Lower lobe of right lung (tissue), 2 donors: ENCODE results near the gene FANCD2. TPM values are rescaled to one million over a fixed set of nuclear protein-coding genes. Genes with fewer than 3 reads are reported as not detected.

Experiments
- ATAC-seq, 2 donors: fragments of 200-7000 bp; cut with Tn5 transposase; one replicate each; pipeline ENCODE4 v1.9.1; 2020 to 2022; ENCODE audit warnings: mild to moderate bottlenecking in 2 of 2, moderate library complexity in 2 of 2
- DNase-seq: peaks from one replicate; pipeline ENCODE4 v3.0.0-alpha.2; 2020
- H3K27ac ChIP-seq: fragments of 200-600 bp; one replicate; pipeline ENCODE4 v1.8.0; 2022
- H3K27me3 ChIP-seq: fragments of 200-600 bp; one replicate; pipeline ENCODE4 v1.8.0; 2022; ENCODE audit warnings: low read depth
- H3K36me3 ChIP-seq: fragments of 200-600 bp; one replicate; pipeline ENCODE4 v1.8.0; 2022; ENCODE audit warnings: mild to moderate bottlenecking
- H3K4me1 ChIP-seq: fragments of 200-600 bp; one replicate; pipeline ENCODE4 v1.8.0; 2022
- H3K4me3 ChIP-seq: fragments of 200-600 bp; one replicate; pipeline ENCODE4 v1.8.0; 2022; ENCODE audit warnings: mild to moderate bottlenecking
- H3K9me3 ChIP-seq: fragments of 200-600 bp; one replicate; pipeline ENCODE4 v1.8.0; 2022
- intact Hi-C: fragments of 100-400 bp; cut with DNase I; formaldehyde crosslinking; loops from one replicate; pipeline ENCODE4 v1.11.0; 2022
- total RNA-seq: library from RNA; stranded (reverse); fragmentation: NEBNext Ultra II Directional; extraction: Animal tissue kit (Norgen Biotek cat#: 25700); gene quantifications from one replicate; pipeline ENCODE4 v1.2.1, GENCODE V29; 2021
- TF ChIP-seq, protein P1 (sequence below): fragments of 200-600 bp; IDR thresholded peaks from one replicate; pipeline ENCODE4 v1.8.0; 2022; ENCODE audit warnings: antibody characterized with exemption, mild to moderate bottlenecking
- donor health status: DM: no; HTN: yes; CAD: no; lungs with severe emphysema.

Gene FANCD2
- total RNA-seq, 1 donor from 2014 or later, result 6.1 TPM

- H3K36me3 ChIP-seq, result peaks cover 8% of the 10 kb centered on the region
- intact Hi-C loops, result no loop called here
- ATAC-seq (no peak), DNase-seq (no peak)
- no peaks in the 10 kb centered on the region for H3K9me3 ChIP-seq
- no peaks in the 10 kb centered on the region for H3K27me3 ChIP-seq
- TF ChIP-seq, protein P1, sequence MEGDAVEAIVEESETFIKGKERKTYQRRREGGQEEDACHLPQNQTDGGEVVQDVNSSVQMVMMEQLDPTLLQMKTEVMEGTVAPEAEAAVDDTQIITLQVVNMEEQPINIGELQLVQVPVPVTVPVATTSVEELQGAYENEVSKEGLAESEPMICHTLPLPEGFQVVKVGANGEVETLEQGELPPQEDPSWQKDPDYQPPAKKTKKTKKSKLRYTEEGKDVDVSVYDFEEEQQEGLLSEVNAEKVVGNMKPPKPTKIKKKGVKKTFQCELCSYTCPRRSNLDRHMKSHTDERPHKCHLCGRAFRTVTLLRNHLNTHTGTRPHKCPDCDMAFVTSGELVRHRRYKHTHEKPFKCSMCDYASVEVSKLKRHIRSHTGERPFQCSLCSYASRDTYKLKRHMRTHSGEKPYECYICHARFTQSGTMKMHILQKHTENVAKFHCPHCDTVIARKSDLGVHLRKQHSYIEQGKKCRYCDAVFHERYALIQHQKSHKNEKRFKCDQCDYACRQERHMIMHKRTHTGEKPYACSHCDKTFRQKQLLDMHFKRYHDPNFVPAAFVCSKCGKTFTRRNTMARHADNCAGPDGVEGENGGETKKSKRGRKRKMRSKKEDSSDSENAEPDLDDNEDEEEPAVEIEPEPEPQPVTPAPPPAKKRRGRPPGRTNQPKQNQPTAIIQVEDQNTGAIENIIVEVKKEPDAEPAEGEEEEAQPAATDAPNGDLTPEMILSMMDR, result no peak
- no peaks in the 10 kb centered on the region for H3K4me1 ChIP-seq
- no peak overlapping the region for H3K4me3 ChIP-seq
- no peak overlapping the region for H3K27ac ChIP-seq
These were observed 32.0 kb upstream of the FANCD2 start for GRCh38 chr3:9994086-9994844.

DNA sequence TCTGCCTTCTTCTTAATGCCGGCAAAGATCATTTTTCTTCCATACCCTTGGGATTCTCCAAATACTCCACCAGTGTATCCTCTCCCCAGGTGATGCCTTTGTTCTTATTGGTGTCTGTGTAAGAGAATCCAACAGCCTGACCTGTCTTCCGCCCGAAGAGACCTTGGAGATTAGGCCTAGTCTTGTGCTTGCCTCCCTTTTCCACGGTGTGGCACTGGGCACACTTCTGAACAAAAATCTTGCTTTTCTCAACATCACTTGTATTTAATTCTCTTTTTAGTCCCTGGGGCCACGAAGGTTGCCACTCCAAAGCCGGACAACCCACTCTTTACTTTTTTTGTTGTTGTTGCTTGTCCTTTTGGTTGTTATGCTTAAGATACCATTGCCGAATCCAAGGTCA lies 25.6 kb upstream of the FANCD2 start:
- DNase-seq (no peak), ATAC-seq (no peak)
- no peak overlapping the region for H3K4me3 ChIP-seq
- H3K36me3 ChIP-seq, result peaks cover 8% of the 10 kb centered on the region
- no peaks in the 10 kb centered on the region for H3K27me3 ChIP-seq
- H3K4me1 ChIP-seq, result no peaks in the 10 kb centered on the region
- TF ChIP-seq, protein P1, result no peak
- intact Hi-C loops, result no loop called here
- no peak overlapping the region for H3K27ac ChIP-seq
- no peaks in the 10 kb centered on the region for H3K9me3 ChIP-seq

GRCh38 chr3:10002951-10003350 lies 23.3 kb upstream of the FANCD2 start:
- intact Hi-C loops, result no loop called here
- H3K4me3 ChIP-seq, result no peak overlapping the region
- DNase-seq, result no peak
- H3K4me1 ChIP-seq, result no peaks in the 10 kb centered on the region
- no peaks in the 10 kb centered on the region for H3K27me3 ChIP-seq
- TF ChIP-seq, protein P1, result no peak
- no peaks in the 10 kb centered on the region for H3K9me3 ChIP-seq
- H3K27ac ChIP-seq, result no peak overlapping the region
- peaks cover 8% of the 10 kb centered on the region for H3K36me3 ChIP-seq
- ATAC-seq, result no peak

DNA sequence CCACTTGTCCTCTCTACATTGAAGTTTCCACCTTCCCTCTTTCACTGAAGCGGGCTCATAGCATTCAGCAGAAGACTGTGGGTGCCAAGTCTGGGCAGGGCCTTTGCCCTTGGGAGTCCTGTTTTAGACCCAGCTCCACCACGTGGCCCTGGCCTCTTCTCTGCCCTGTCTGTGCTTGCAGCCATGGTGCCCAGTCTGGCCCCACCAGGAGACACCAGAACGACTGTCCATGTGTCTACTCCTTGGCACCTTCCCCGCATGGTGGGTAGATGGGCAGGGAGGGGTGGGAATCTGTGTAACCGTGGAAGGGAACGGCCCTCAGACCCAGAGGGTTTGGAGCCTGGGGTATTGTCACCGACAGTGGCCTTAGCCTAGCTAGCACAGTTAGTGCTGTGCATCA lies 21.7 kb upstream of the FANCD2 start:
- DNase-seq, result no peak
- TF ChIP-seq, protein P1, result no peak
- peaks cover 5% of the 10 kb centered on the region for H3K4me1 ChIP-seq
- intact Hi-C loops, result no loop called here
- no peaks in the 10 kb centered on the region for H3K9me3 ChIP-seq
- H3K27ac ChIP-seq, result no peak overlapping the region
- no peak overlapping the region for H3K4me3 ChIP-seq
- H3K27me3 ChIP-seq, result no peaks in the 10 kb centered on the region
- ATAC-seq, result no peak
- no peaks in the 10 kb centered on the region for H3K36me3 ChIP-seq

GRCh38 chr3:10004960-10005564 lies 21.2 kb upstream of the FANCD2 start:
- ATAC-seq (no peak), DNase-seq (no peak)
- H3K4me3 ChIP-seq, result no peak overlapping the region
- no peaks in the 10 kb centered on the region for H3K9me3 ChIP-seq
- no peaks in the 10 kb centered on the region for H3K27me3 ChIP-seq
- H3K4me1 ChIP-seq, result peaks cover 9% of the 10 kb centered on the region
- intact Hi-C loops, result no loop called here
- no peak overlapping the region for H3K27ac ChIP-seq
- no peaks in the 10 kb centered on the region for H3K36me3 ChIP-seq
- TF ChIP-seq, protein P1, result no peak
